ENCODE results near the gene FAM131A.
A peak's percentile ranks its signal among the peaks of the same experiment; 100 is the strongest.

The FAM131A gene

DNA sequence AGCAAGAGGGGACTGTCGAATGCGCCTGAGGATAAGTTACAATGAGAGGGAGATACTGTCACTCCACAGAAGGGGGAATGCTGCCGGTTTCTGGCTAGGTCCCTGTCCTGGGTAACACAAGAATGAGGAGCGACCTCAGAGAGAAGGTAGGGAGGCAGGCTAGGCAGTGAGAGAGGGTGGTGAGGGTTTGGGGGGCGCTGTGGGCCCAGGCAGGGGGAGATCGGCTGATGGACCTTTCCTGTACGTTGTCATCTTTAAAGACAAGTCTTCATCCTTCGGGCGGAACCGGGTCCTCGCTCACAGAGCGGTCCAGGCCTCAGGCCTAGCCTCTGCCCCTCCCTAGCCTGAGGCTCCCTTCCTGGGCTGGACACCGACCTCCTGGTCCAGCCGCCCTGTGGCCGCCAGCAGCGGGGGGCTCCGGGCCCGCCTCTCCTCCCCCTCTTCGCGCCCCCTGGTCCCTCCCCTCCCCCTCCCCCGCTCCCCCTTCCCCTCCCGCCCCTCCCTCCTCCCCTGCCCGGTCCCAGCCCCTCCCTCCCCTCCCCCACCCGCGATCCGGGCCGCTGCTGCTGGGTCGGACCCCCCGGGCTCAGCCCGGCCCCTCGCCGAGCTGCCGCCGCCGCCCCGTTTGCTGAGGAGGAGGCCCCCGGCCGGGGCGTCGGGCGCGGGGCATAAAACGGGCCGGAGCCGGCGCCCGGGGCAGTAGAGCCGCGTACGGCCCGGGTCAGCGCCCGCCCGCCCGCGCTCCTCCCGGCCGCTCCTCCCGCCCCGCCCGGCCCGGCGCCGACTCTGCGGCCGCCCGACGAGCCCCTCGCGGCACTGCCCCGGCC lies 42.2 kb downstream of the FAM131A start, which contains the start of gene CHRD:
TSS of gene CHRD (plus strand) at position 697 of the 827 bp plus-strand sequence. CDS start 265 bp downstream, outside the sequence.
- DNase-seq, result no peak

DNA sequence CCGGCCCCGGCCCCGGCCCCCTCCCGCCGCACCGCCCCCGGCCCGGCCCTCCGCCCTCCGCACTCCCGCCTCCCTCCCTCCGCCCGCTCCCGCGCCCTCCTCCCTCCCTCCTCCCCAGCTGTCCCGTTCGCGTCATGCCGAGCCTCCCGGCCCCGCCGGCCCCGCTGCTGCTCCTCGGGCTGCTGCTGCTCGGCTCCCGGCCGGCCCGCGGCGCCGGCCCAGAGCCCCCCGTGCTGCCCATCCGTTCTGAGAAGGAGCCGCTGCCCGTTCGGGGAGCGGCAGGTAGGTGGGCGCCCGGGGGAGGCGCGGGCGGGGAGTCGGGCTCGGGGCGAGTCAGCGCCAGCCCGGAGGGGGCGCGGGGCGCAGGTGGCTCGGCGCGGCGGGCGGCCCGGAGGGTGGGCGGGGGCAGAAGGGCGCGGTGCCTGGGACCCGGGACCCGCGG lies 42.8 kb downstream of the FAM131A start:
- DNase-seq, result peak; percentile 17

DNA sequence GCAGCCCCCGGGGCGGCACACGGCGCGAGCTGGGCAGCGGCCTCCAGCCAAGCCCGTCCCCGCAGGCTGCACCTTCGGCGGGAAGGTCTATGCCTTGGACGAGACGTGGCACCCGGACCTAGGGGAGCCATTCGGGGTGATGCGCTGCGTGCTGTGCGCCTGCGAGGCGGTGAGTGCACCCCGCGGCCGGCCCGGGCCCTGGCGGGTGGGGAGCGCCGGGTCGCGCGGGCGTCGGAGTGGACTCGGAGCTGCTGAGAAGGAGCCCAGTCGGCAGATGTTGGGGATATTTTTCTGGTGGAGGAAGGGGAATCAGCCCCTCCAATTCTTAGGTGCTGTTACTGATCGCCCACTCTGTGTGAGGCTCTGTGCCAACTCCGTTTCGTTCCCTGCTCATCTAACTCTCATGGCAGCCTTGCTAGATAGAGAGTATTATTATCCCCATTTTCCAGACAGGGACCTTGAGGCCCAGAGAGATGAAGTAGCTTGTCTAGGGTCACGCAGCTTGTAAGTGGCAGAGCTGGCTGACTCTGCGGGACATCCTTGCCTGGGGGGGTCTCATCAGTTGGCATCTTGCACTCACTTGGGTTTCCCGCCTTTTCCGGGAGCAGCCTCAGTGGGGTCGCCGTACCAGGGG lies 43.3 kb downstream of the FAM131A start:
- no peak for DNase-seq

DNA sequence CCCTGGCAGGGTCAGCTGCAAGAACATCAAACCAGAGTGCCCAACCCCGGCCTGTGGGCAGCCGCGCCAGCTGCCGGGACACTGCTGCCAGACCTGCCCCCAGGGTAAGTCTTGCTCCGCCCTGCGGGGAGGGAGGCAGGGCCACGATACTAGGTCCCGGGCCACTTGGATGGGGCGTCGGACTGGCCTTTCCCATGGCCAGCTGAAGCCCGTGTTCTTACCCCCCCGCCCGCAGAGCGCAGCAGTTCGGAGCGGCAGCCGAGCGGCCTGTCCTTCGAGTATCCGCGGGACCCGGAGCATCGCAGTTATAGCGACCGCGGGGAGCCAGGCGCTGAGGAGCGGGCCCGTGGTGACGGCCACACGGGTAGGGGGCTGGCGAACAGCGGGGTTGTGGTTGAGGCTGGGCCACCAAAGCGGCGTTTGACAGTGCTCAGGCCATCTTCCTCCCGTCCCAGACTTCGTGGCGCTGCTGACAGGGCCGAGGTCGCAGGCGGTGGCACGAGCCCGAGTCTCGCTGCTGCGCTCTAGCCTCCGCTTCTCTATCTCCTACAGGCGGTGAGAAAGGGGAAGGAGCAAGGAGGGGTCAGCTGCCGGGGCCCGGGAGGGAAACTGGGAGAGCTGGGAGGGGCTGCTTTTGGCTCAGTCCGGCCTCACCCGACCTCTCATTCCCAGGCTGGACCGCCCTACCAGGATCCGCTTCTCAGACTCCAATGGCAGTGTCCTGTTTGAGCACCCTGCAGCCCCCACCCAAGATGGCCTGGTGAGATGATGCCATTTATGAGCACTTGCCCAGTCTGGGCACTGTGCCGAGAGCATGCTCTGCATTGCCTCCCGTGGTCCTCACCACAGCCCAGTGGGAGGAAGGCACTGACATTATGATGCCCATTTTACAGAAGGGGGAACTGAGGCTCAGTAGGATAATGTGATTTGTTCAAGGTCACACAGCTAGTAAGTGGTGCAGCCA lies 44.1 kb downstream of the FAM131A start:
- no peak for DNase-seq

DNA sequence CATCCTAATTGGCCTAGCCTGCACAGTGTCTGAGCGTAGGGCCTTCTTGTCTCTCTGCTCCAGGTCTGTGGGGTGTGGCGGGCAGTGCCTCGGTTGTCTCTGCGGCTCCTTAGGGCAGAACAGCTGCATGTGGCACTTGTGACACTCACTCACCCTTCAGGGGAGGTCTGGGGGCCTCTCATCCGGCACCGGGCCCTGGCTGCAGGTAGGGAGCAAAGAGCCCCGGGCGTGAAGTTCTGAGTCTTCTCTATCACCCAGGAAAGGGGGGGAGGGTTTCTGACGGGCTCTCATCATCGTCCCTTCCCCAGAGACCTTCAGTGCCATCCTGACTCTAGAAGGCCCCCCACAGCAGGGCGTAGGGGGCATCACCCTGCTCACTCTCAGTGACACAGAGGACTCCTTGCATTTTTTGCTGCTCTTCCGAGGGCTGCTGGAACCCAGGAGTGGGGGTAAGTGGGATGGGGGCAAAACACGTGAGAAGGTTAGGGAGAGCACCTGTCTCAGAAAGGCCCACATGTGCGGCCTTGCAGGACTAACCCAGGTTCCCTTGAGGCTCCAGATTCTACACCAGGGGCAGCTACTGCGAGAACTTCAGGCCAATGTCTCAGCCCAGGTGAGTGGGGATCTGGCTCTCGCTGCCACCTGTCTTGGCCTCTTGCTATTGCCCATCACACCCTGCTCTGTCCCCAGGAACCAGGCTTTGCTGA lies 45.1 kb downstream of the FAM131A start:
- no peak for DNase-seq

DNA sequence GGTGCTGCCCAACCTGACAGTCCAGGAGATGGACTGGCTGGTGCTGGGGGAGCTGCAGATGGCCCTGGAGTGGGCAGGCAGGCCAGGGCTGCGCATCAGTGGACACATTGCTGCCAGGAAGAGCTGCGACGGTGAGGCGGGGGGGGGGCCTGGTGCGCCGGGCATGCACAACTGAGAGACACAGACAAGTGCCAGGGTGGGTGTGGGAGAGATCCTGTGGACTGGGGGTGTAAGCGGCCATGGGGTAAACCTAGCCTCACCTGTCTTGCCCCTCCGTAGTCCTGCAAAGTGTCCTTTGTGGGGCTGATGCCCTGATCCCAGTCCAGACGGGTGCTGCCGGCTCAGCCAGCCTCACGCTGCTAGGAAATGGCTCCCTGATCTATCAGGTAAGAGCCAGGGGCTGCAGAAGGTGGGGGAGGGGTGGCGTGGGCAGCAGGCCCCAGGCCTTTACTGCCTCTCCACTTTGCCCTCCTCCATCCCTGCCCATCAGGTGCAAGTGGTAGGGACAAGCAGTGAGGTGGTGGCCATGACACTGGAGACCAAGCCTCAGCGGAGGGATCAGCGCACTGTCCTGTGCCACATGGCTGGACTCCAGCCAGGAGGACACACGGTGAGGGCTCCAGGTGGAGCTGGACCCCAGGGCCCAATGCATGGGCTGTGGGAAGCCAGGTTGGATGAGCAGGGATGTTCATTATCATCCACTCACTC lies 45.8 kb downstream of the FAM131A start:
- no peak for DNase-seq

DNA sequence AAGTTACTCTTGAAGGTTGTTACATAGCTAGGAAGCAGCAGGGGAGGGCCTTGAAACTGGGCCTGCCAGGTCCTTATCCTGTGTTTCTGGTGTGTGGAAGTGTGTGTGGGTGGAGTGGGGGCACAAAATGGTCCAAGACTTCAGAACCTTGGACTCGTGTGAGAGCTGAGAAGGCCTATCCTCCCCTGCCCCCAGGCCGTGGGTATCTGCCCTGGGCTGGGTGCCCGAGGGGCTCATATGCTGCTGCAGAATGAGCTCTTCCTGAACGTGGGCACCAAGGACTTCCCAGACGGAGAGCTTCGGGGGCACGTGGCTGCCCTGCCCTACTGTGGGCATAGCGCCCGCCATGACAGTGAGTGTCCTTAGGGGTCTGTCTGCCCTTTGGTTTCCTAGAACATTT lies 46.9 kb downstream of the FAM131A start:
- DNase-seq, result no peak

DNA sequence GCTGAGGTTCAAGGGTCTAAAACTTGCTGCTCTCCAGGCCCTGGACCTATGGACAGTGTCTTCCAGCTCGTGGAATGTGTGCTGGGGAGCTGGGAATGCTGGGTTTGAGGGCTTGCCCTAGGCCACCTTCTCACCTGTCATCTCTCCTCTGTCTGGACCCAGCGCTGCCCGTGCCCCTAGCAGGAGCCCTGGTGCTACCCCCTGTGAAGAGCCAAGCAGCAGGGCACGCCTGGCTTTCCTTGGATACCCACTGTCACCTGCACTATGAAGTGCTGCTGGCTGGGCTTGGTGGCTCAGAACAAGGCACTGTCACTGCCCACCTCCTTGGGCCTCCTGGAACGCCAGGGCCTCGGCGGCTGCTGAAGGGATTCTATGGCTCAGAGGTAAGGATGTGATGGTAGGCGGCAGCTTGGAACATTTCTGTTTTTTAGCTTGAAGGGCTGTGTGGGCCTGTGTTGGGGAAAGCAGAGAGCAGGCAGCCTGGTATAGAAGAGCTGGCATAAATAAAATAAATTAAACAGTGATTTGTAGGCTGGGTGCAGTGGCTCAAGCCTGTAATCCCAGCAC lies 47.5 kb downstream of the FAM131A start:
- DNase-seq, result no peak

DNA sequence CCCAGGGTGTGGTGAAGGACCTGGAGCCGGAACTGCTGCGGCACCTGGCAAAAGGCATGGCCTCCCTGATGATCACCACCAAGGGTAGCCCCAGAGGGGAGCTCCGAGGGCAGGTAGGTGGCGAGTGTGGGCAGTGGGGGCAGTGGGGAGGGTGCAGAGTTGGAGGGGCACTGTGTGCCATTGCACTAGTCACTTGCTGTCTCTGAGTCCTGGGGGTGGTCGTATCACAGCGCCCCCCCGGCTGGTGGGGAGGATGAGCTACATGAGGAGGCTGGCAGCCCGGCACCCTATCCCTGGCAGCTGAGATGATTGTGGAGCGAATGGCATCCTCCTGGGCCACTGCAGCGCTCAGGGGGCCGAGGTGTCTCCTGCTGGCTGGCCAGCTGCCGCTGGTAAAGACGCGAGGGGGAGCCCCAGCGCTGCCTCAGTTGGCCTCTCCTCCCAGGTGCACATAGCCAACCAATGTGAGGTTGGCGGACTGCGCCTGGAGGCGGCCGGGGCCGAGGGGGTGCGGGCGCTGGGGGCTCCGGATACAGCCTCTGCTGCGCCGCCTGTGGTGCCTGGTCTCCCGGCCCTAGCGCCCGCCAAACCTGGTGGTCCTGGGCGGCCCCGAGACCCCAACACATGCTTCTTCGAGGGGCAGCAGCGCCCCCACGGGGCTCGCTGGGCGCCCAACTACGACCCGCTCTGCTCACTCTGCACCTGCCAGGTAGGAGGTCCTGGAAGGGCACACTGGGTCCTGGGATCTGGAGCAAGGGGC lies 48.8 kb downstream of the FAM131A start:
- DNase-seq, result no peak

DNA sequence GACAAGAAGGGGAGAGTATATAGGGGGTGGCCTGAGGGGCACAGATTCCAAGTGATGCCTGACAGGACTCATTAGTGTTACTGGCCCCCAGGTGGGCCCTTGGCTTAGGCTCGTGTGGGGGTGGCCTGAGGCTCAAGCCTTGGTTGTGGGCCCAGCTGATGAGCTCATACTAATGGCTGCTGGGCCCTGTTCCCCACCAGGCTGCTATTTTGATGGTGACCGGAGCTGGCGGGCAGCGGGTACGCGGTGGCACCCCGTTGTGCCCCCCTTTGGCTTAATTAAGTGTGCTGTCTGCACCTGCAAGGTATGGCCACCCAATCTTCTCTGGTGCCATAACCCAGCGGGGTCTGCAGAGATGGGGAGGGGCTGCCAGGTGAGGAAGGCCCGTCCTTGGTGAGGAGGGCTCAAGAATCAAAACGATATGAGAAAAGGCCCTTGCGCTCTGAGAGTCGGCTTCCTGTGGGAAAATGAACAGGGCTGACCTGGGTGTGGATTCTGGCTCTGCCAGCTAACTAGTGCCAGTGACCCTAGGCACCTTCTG lies 49.8 kb downstream of the FAM131A start:
- no peak for DNase-seq

DNA sequence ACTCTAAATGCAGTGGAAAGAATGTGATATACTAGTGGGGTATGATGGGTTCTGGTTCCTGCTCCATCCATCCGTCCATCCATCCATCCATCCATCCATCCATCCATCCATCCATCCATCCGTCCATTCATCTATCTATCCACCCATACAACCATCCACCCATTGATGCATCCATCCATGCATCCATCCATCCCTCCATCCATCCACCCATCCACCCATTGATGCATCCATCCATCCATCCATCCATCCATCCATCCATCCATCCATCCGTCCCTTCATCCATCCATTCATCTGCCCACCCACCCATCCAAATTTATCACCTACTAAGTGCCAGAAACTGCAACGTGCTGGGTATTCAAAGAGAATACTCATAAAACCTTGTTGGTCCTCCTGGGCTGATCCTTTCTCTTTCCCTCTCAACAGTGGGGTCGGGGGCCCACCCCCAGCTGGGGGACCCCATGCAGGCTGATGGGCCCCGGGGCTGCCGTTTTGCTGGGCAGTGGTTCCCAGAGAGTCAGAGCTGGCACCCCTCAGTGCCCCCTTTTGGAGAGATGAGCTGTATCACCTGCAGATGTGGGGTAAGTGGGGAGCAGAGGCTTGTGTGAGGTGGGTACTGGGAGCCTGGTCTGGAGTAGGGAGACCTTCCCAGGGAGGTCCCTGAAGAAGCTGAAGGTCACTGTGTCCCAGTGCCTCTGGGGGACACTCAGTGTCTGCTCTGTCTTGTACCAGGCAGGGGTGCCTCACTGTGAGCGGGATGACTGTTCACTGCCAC lies 51.0 kb downstream of the FAM131A start:
- DNase-seq, result no peak

DNA sequence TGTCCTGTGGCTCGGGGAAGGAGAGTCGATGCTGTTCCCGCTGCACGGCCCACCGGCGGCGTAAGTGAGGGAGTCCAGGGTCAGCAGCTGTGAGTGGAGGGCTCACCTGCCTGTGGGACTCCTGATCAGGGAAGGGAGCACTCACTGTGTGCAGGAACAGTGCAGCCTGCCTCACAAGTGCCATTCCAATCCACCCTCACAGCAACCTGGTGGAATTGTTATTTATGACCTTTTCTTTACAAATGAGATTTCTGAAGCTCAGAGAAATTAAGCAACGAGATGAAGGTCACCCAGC lies 51.5 kb downstream of the FAM131A start:
- DNase-seq, result no peak

DNA sequence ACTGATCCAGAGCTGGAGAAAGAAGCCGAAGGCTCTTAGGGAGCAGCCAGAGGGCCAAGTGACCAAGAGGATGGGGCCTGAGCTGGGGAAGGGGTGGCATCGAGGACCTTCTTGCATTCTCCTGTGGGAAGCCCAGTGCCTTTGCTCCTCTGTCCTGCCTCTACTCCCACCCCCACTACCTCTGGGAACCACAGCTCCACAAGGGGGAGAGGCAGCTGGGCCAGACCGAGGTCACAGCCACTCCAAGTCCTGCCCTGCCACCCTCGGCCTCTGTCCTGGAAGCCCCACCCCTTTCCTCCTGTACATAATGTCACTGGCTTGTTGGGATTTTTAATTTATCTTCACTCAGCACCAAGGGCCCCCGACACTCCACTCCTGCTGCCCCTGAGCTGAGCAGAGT lies 52.0 kb downstream of the FAM131A start:
- DNase-seq, result no peak

DNA sequence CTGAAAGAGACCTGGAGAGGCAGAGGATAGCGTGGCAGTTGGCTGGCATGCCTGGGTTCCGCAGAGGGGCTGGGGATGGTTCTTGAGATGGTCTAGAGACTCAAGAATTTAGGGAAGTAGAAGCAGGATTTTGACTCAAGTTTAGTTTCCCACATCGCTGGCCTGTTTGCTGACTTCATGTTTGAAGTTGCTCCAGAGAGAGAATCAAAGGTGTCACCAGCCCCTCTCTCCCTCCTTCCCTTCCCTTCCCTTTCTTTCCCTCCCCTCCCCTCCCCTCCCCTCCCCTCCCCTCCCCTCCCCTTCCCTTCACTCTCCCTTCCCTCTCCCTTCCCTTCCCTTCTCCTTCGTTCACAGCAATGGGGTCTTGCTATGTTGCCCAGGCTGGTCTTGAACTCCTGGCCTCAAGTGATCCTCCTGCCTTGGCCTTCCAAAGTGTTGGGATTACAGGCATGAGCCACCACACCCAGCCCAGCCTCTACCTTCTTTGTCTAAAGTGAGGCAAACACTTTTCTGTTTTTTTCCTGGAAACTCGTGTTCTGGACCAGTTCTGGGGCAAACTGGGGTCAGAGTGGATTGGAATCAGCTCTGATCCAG lies 52.6 kb downstream of the FAM131A start:
- no peak for DNase-seq

DNA sequence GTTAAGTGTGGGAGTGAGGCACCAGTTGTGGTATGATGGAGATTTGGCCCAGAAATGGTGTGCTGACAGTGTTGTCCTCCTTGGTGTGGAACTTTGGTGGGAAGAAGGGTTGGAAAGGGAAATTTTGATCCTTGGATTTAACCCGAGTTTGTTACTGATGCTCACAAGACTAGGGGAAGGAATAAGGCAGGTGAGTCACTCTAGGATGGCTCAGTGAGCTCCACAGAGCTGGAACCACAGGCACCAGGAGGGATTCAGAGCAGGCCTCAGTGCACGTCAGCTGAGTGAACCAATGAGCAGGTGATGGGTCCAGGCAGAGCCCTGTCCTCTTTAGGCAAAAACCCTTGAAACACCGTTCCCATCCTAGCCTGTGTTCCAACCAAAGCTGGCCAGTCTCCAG lies 53.9 kb downstream of the FAM131A start:
- DNase-seq, result no peak

DNA sequence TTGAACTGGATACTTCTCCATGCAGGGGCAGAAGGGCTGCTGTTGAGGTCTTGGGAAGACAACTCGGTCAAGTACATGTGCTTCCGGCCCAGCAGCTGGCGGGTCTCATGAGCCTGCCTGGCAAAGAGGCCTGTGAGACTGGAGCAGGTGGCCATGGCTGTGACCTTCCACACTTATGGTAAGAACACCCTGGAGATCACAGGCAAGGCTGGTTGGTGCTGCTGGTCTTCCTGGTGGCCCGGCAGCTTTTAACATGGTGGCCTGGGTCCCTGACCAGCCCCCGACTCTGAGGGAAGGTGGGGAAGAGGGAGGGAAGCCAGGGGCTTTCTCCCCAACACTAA lies 57.9 kb downstream of the FAM131A start:
- DNase-seq, result no peak

Data from fibroblast of skin of right quadriceps (primary cell).